MV-4-11 (cell line): ENCODE results near the gene CA5B.
"Not testable (repeated sequence)": the region's sequence is repeated elsewhere in the genome, so short reads cannot be mapped to it uniquely, and the experiment has no call there.

Experiments used
- DNase-seq: peaks from one replicate; lab custom pipeline; 2025; lab: John Stamatoyannopoulos, UW

Gene CA5B

GRCh38 chrX:15814771-15815365 lies 76.8 kb downstream of the CA5B start:
- no peak for DNase-seq

- DNase-seq: peak; percentile 54
Observed at GRCh38 chrX:15815779-15816437, 77.8 kb downstream of the CA5B start.

GRCh38 chrX:15816438-15816809 lies 78.4 kb downstream of the CA5B start:
- no peak for DNase-seq

GRCh38 chrX:15816886-15817285 lies 78.8 kb downstream of the CA5B start:
- peak; percentile 90 for DNase-seq

- no peak for DNase-seq
Observed at GRCh38 chrX:15820106-15821073, 82.3 kb downstream of the CA5B start.

- no peak for DNase-seq
Observed at GRCh38 chrX:15822922-15823321, 84.9 kb downstream of the CA5B start.

- no peak for DNase-seq
Observed at GRCh38 chrX:15825936-15826335, 87.9 kb downstream of the CA5B start.

GRCh38 chrX:15829217-15829616 lies 91.1 kb downstream of the CA5B start:
- DNase-seq: no peak

GRCh38 chrX:15831347-15831746 lies 93.3 kb downstream of the CA5B start:
- DNase-seq: not testable (repeated sequence)

GRCh38 chrX:15834053-15834452 lies 96.0 kb downstream of the CA5B start:
- DNase-seq: peak; percentile 61

GRCh38 chrX:15834827-15835595 lies 96.9 kb downstream of the CA5B start:
- no peak for DNase-seq
